Measurements from ENCODE around the gene ZNF3. TPM values are rescaled to one million over a fixed set of nuclear protein-coding genes. Genes with fewer than 3 reads are reported as not detected.
A peak's percentile ranks its signal among the peaks of the same experiment; 100 is the strongest.

Gene ZNF3
- total and polyA plus RNA-seq, 12 donors: 13.2 to 47.3 (median 22.4) TPM

GRCh38 chr7:100124301-100125230 lies 43.0 kb upstream of the ZNF3 start:
- TF ChIP-seq CTCF (IDR thresholded peaks at IDR 0.05) (no peak), POLR2A (IDR thresholded peaks at IDR 0.05) (no peak)
- Histone ChIP-seq H3K4me3 (no peak overlapping the region), H3K27ac (peak overlapping the region in 1 of 5 donors; percentile 17), H3K27me3 (no peaks in the 10 kb centered on the region), H3K36me3 (replicated peaks in 1 of 2) (no peaks in the 10 kb centered on the region), H3K4me1 (replicated peaks in 1 of 2) (peaks cover 20 to 36% of the 10 kb centered on the region in 2 donors), H3K9me3 (replicated peaks in 1 of 3) (no peaks in the 10 kb centered on the region)
- WGBS, 4 donors: 70 to 84% (median 81%) methylated on average over 4 of the region's 4 CpGs
- intact Hi-C loops (cut with DNase I): no loop called here
- no peak for DNase-seq

GRCh38 chr7:100122568-100122967 lies 41.0 kb upstream of the ZNF3 start:
- WGBS, 4 donors: 80 to 100% (median 87%) methylated on average over 1 of the region's 1 CpG
- TF ChIP-seq POLR2A (IDR thresholded peaks at IDR 0.05) (no peak), CTCF (IDR thresholded peaks at IDR 0.05) (no peak)
- no peaks in the 10 kb centered on the region for H3K27me3 ChIP-seq
- H3K27ac ChIP-seq: no peak overlapping the region
- no peaks in the 10 kb centered on the region for H3K36me3 ChIP-seq (replicated peaks in 1 of 2)
- intact Hi-C loops (cut with DNase I): no loop called here
- DNase-seq: peak in 2 of 7 donors; percentile 45 to 55
- H3K9me3 ChIP-seq (replicated peaks in 1 of 3): no peaks in the 10 kb centered on the region
- peaks cover 19 to 32% of the 10 kb centered on the region in 2 donors for H3K4me1 ChIP-seq (replicated peaks in 1 of 2)
- no peak overlapping the region for H3K4me3 ChIP-seq

GRCh38 chr7:100122067-100122466 lies 40.5 kb upstream of the ZNF3 start:
- intact Hi-C loops (cut with DNase I): no loop called here
- no peaks in the 10 kb centered on the region for H3K36me3 ChIP-seq (replicated peaks in 1 of 2)
- H3K4me3 ChIP-seq: no peak overlapping the region
- no peaks in the 10 kb centered on the region for H3K9me3 ChIP-seq (replicated peaks in 1 of 3)
- TF ChIP-seq CTCF (IDR thresholded peaks at IDR 0.05) (no peak), POLR2A (IDR thresholded peaks at IDR 0.05) (no peak)
- no peaks in the 10 kb centered on the region for H3K27me3 ChIP-seq
- peaks cover 18 to 29% of the 10 kb centered on the region in 2 donors for H3K4me1 ChIP-seq (replicated peaks in 1 of 2)
- DNase-seq: no peak
- H3K27ac ChIP-seq: no peak overlapping the region
- 35 to 56% (median 49%) methylated on average over 13 of the region's 13 CpGs for WGBS, 4 donors

- WGBS, 4 donors: 16 to 29% (median 23%) methylated on average over 1 of the region's 1 CpG
Observed at GRCh38 chr7:100120733-100121036, 39.2 kb upstream of the ZNF3 start.

More at GRCh38 chr7:100120733-100121036, 39.2 kb upstream of the ZNF3 start:
- intact Hi-C loops (cut with DNase I): no loop called here
- Histone ChIP-seq H3K36me3 (replicated peaks in 1 of 2) (no peaks in the 10 kb centered on the region), H3K4me3 (no peak overlapping the region), H3K27me3 (no peaks in the 10 kb centered on the region), H3K4me1 (replicated peaks in 1 of 2) (peaks cover 13 to 21% of the 10 kb centered on the region in 2 donors), H3K9me3 (replicated peaks in 1 of 3) (no peaks in the 10 kb centered on the region), H3K27ac (peak overlapping the region in 2 of 5 donors; percentile 85 to 94)
- TF ChIP-seq POLR2A (IDR thresholded peaks at IDR 0.05) (no peak), CTCF (IDR thresholded peaks at IDR 0.05) (no peak)
- DNase-seq: no peak

All from adrenal gland (tissue), 12 donors.